NCI-H2227 (cell line): ENCODE results near the gene HHAT.

Experiments used
- DNase-seq: peaks from one replicate; lab custom pipeline; 2025; ENCODE audit not compliant: unreplicated experiment; lab: John Stamatoyannopoulos, UW

The HHAT gene

GRCh38 chr1:210313046-210313595, 15.6 kb upstream of the HHAT start:
- DNase-seq, result no peak

- no peak for DNase-seq
Measured at GRCh38 chr1:210313921-210314320, 14.8 kb upstream of the HHAT start.

GRCh38 chr1:210315529-210315928, 13.2 kb upstream of the HHAT start:
- no peak for DNase-seq

- peak; percentile 43 for DNase-seq
Measured at GRCh38 chr1:210321131-210321530, 7.6 kb upstream of the HHAT start.

GRCh38 chr1:210321552-210321951, 7.2 kb upstream of the HHAT start:
- DNase-seq, result peak; percentile 30

- DNase-seq, result no peak
Measured at GRCh38 chr1:210323957-210324356, 4.7 kb upstream of the HHAT start.

- DNase-seq, result no peak
Measured at GRCh38 chr1:210325026-210325670, 3.6 kb upstream of the HHAT start.

GRCh38 chr1:210328032-210328745, 513 bp upstream of the HHAT start:
- peak; percentile 65 for DNase-seq

GRCh38 chr1:210330279-210330866, 1.7 kb downstream of the HHAT start:
- peak; percentile 31 for DNase-seq

- DNase-seq, result no peak
Measured at GRCh38 chr1:210332233-210332632, 3.5 kb downstream of the HHAT start.

GRCh38 chr1:210332719-210333398, 4.2 kb downstream of the HHAT start:
- no peak for DNase-seq

GRCh38 chr1:210335001-210335400, 6.3 kb downstream of the HHAT start:
- no peak for DNase-seq

- no peak for DNase-seq
Measured at GRCh38 chr1:210336362-210336761, 7.7 kb downstream of the HHAT start.

GRCh38 chr1:210339500-210339899, 10.8 kb downstream of the HHAT start:
- DNase-seq, result no peak

- DNase-seq, result no peak
Measured at GRCh38 chr1:210340311-210340710, 11.6 kb downstream of the HHAT start.

- no peak for DNase-seq
Measured at GRCh38 chr1:210340841-210341240, 12.1 kb downstream of the HHAT start.

- no peak for DNase-seq
Measured at GRCh38 chr1:210342986-210343780, 14.5 kb downstream of the HHAT start.

- no peak for DNase-seq
Measured at GRCh38 chr1:210344706-210345105, 16.0 kb downstream of the HHAT start.

- DNase-seq, result no peak
Measured at GRCh38 chr1:210347112-210347511, 18.4 kb downstream of the HHAT start.

- no peak for DNase-seq
Measured at GRCh38 chr1:210351496-210351895, 22.8 kb downstream of the HHAT start.

GRCh38 chr1:210352575-210352974, 23.9 kb downstream of the HHAT start:
- DNase-seq, result no peak
